GM23248 (cell line): ENCODE results near the gene SUFU. TPM values are rescaled to one million over a fixed set of nuclear protein-coding genes. Genes with fewer than 3 reads are reported as not detected.

Experiments
- DNase-seq: peaks from one replicate; pipeline ENCODE4 v3.0.0-alpha.2; 2015
- H2AFZ ChIP-seq: fragments of 200-600 bp; sonication (generic); 2 replicates; pipeline ENCODE4 v1.6.1; 2016; ENCODE audit warnings: antibody characterized with exemption
- H3F3A ChIP-seq: fragments of 200-600 bp; sonication (generic); 2 replicates; pipeline ENCODE4 v1.6.1; 2016; ENCODE audit warnings: mild to moderate bottlenecking, antibody characterized with exemption, mixed run types; ENCODE audit not compliant: insufficient read depth
- H3K27ac ChIP-seq: fragments of 200-600 bp; sonication (generic); 2 replicates; pipeline ENCODE4 v1.5.1; 2016; ENCODE audit warnings: mild to moderate bottlenecking
- H3K27me3 ChIP-seq: fragments of 200-600 bp; sonication (generic); replicated peaks from 2 replicates; pipeline ENCODE4 v1.6.1; 2016; ENCODE audit warnings: mild to moderate bottlenecking; ENCODE audit not compliant: insufficient read depth
- H3K36me3 ChIP-seq: fragments of 200-600 bp; sonication (generic); 2 replicates; pipeline ENCODE4 v1.6.1; 2016; ENCODE audit warnings: low read depth, mild to moderate bottlenecking
- H3K4me1 ChIP-seq: fragments of 200-600 bp; sonication (generic); 2 replicates; pipeline ENCODE4 v1.6.1; 2016; ENCODE audit warnings: mild to moderate bottlenecking; ENCODE audit not compliant: insufficient read depth
- H3K4me2 ChIP-seq: fragments of 200-600 bp; sonication (generic); one replicate; pipeline ENCODE4 v1.6.1; 2016; ENCODE audit warnings: mild to moderate bottlenecking; ENCODE audit not compliant: unreplicated experiment
- H3K4me3 ChIP-seq: fragments of 200-600 bp; sonication (generic); 2 replicates; pipeline ENCODE4 v1.5.1; 2016; ENCODE audit warnings: mild to moderate bottlenecking
- H3K79me2 ChIP-seq: fragments of 200-600 bp; sonication (generic); 2 replicates; pipeline ENCODE4 v1.6.1; 2016; ENCODE audit warnings: mild to moderate bottlenecking; ENCODE audit not compliant: insufficient read depth
- H3K9ac ChIP-seq: fragments of 200-600 bp; sonication (generic); 2 replicates; pipeline ENCODE4 v1.6.1; 2016; ENCODE audit warnings: mild to moderate bottlenecking
- H3K9me2 ChIP-seq: fragments of 200-600 bp; sonication (generic); 2 replicates; pipeline ENCODE4 v1.6.1; 2016; ENCODE audit warnings: mixed run types, mild to moderate bottlenecking, moderate library complexity; ENCODE audit not compliant: insufficient read depth
- H3K9me3 ChIP-seq: fragments of 200-600 bp; sonication (generic); one replicate; pipeline ENCODE4 v1.6.1; 2017; ENCODE audit warnings: low read depth
- H4K20me1 ChIP-seq: fragments of 200-600 bp; sonication (generic); 2 replicates; pipeline ENCODE4 v1.6.0; 2016; ENCODE audit not compliant: insufficient read depth
- EZH2 ChIP-seq: fragments of 200-600 bp; sonication (generic); IDR thresholded peaks from 2 replicates; pipeline ENCODE4 v1.6.1; 2018; ENCODE audit warnings: antibody characterized with exemption, mild to moderate bottlenecking; ENCODE audit not compliant: insufficient read depth, poor library complexity, severe bottlenecking
- EZH2phosphoT487 ChIP-seq: fragments of 200-600 bp; sonication (generic); IDR thresholded peaks from 2 replicates; pipeline ENCODE4 v1.6.1; 2018; ENCODE audit warnings: antibody characterized with exemption, moderate library complexity, mild to moderate bottlenecking, low read depth; ENCODE audit not compliant: insufficient read depth
- WGBS, 2 experiments: methylation state at CpG; one replicate each; pipeline ENCODE4 v1.1.6; 2015 to 2017; ENCODE audit warnings: low lambda C conversion rate in 2 of 2, low coverage in 1 of 2; ENCODE audit errors: missing lambda C conversion rate in 2 of 2; 5-methylcytosine and 5-hydroxymethylcytosine counted together
- in situ Hi-C: fragments of 300-500 bp; cut with MboI; formaldehyde crosslinking; loops from 2 replicates; pipeline ENCODE4 v1.15.0; 2020
- polyA plus RNA-seq: library from polyadenylated mRNA; unstranded; fragments of >200 nt; fragmentation: Nextera tagmentation; extraction: Ambion mirVana; gene quantifications from 2 replicates; pipeline ENCODE4 v1.2.1, GENCODE V29; 2016
- total RNA-seq: library from RNA; depleted of rRNA; stranded (reverse); fragments of >200 nt; shearing (Covaris generic); gene quantifications from 2 replicates; pipeline ENCODE4 v1.2.3, GENCODE V29; 2014

The SUFU gene
- total and polyA plus RNA-seq, 2 experiments from 2014 or later: 3.1 to 5.0 TPM

- Histone ChIP-seq H3K9me3 (no peaks in the 10 kb centered on the region), H3K27me3 (no peaks in the 10 kb centered on the region), H3K9ac (no peak overlapping the region), H3F3A (peaks cover under 1% of the 10 kb centered on the region; the same call in 1 of the 2 replicates), H2AFZ (no peak overlapping the region), H3K9me2 (no peaks in the 10 kb centered on the region), H3K4me3 (no peak overlapping the region), H3K4me2 (no peak overlapping the region), H4K20me1 (no peaks in the 10 kb centered on the region), H3K79me2 (no peaks in the 10 kb centered on the region), H3K27ac (no peak overlapping the region), H3K36me3 (no peaks in the 10 kb centered on the region; the same call in 1 of the 2 replicates), H3K4me1 (peaks cover 8% of the 10 kb centered on the region; the same call in 1 of the 2 replicates)
- no peak for DNase-seq
- WGBS, 2 experiments: 97% methylated on average over 9 of the region's 9 CpGs
- TF ChIP-seq EZH2phosphoT487 (no peak), EZH2 (no peak)
- in situ Hi-C loops: no loop called here
These were observed 113.3 kb downstream of the SUFU start for GRCh38 chr10:102617041-102617440.

- Histone ChIP-seq H3K4me3 (no peak overlapping the region), H3K79me2 (no peaks in the 10 kb centered on the region), H2AFZ (no peak overlapping the region), H3K9ac (no peak overlapping the region), H3F3A (no peaks in the 10 kb centered on the region), H3K27ac (no peak overlapping the region), H4K20me1 (no peaks in the 10 kb centered on the region), H3K36me3 (no peaks in the 10 kb centered on the region; the same call in 1 of the 2 replicates), H3K9me3 (no peaks in the 10 kb centered on the region), H3K4me1 (peaks cover 5% of the 10 kb centered on the region; the same call in 1 of the 2 replicates), H3K27me3 (no peaks in the 10 kb centered on the region), H3K4me2 (no peak overlapping the region), H3K9me2 (no peaks in the 10 kb centered on the region)
- in situ Hi-C loops: no loop called here
- WGBS, 2 experiments: 86 to 92% methylated on average over 8 of the region's 8 CpGs
- TF ChIP-seq EZH2phosphoT487 (no peak), EZH2 (no peak)
- no peak for DNase-seq
These were observed 114.0 kb downstream of the SUFU start for GRCh38 chr10:102617816-102618215.

- H3K4me1 ChIP-seq: peaks cover 5% of the 10 kb centered on the region; the same call in 1 of the 2 replicates
- H3K27ac ChIP-seq: no peak overlapping the region
- H4K20me1 ChIP-seq: no peaks in the 10 kb centered on the region
- no peaks in the 10 kb centered on the region for H3F3A ChIP-seq
- no peak overlapping the region for H3K4me3 ChIP-seq
- no peaks in the 10 kb centered on the region for H3K27me3 ChIP-seq
- in situ Hi-C loops: no loop called here
- no peak overlapping the region for H3K9ac ChIP-seq
- TF ChIP-seq EZH2: no peak
- TF ChIP-seq EZH2phosphoT487: no peak
- no peaks in the 10 kb centered on the region for H3K9me2 ChIP-seq
- no peaks in the 10 kb centered on the region; the same call in 1 of the 2 replicates for H3K36me3 ChIP-seq
- no peaks in the 10 kb centered on the region for H3K79me2 ChIP-seq
- no peak for DNase-seq
- H2AFZ ChIP-seq: no peak overlapping the region
- 89 to 90% methylated on average over 10 to 14 of the region's 14 CpGs for WGBS, 2 experiments
- no peak overlapping the region for H3K4me2 ChIP-seq
- H3K9me3 ChIP-seq: no peaks in the 10 kb centered on the region
These were observed 115.7 kb downstream of the SUFU start for GRCh38 chr10:102619281-102619981.

DNA sequence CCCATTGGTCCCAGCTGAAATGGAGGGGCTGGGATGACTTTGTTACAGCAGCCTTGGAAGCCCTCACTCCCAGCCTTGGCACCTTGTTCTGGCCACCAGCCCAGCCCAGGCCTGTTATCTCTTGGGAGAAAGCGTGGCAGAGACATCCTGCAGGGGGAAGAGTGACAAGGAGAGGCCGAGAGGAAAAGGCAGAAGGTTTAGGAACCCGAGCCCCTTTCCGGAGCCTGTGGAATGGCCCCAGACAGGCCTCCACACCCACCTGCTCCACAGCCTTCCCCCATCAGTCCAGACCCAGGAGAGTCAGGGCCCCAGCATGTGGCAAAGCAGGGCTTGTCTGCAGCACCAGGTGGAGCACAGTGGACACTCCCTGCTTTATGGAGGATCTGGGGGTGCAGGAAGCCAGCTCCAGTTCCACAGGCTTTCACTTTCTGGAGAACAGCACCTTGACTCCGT is 116.4 kb downstream of the SUFU start:
- Histone ChIP-seq H4K20me1 (no peaks in the 10 kb centered on the region), H3F3A (no peaks in the 10 kb centered on the region), H3K4me3 (no peak overlapping the region), H3K79me2 (no peaks in the 10 kb centered on the region), H3K27me3 (no peaks in the 10 kb centered on the region), H3K9ac (no peak overlapping the region), H2AFZ (no peak overlapping the region), H3K9me3 (no peaks in the 10 kb centered on the region), H3K4me1 (peaks cover 5% of the 10 kb centered on the region; the same call in 1 of the 2 replicates), H3K4me2 (no peak overlapping the region), H3K36me3 (no peaks in the 10 kb centered on the region; the same call in 1 of the 2 replicates), H3K9me2 (no peaks in the 10 kb centered on the region), H3K27ac (no peak overlapping the region)
- TF ChIP-seq EZH2phosphoT487 (no peak), EZH2 (no peak)
- no peak for DNase-seq
- WGBS, 2 experiments: 80 to 89% methylated on average over 5 of the region's 5 CpGs
- in situ Hi-C loops: no loop called here
